ENCODE data around the gene MYH13.
A peak's percentile ranks its signal among the peaks of the same experiment; 100 is the strongest.

The MYH13 gene

GRCh38 chr17:10352893-10353292 lies 19.9 kb downstream of the MYH13 start:
- Histone ChIP-seq H3K9ac (no peak overlapping the region), H3K27me3 (no peaks in the 10 kb centered on the region), H4K20me1 (no peaks in the 10 kb centered on the region), H3K4me1 (peaks cover 28% of the 10 kb centered on the region), H3K4me3 (no peak overlapping the region), H3K4me2 (no peak overlapping the region), H3K36me3 (no peaks in the 10 kb centered on the region), H3K9me3 (peaks cover 17% of the 10 kb centered on the region; the same call in 1 of the 2 replicates), H3K27ac (no peak overlapping the region)
- no peak for TF ChIP-seq Cebpa-rat (IDR thresholded peaks at IDR 0.05)

- Histone ChIP-seq H4K20me1 (no peaks in the 10 kb centered on the region), H3K9ac (no peak overlapping the region), H3K27me3 (no peaks in the 10 kb centered on the region), H3K36me3 (no peaks in the 10 kb centered on the region), H3K4me3 (no peak overlapping the region), H3K4me2 (no peak overlapping the region), H3K27ac (no peak overlapping the region), H3K4me1 (peaks cover 24% of the 10 kb centered on the region), H3K9me3 (peaks cover 17% of the 10 kb centered on the region; the same call in 1 of the 2 replicates)
- TF ChIP-seq Cebpa-rat (IDR thresholded peaks at IDR 0.05): no peak
Observed at GRCh38 chr17:10349403-10349802, 23.4 kb downstream of the MYH13 start.

- Histone ChIP-seq H3K9me3 (no peaks in the 10 kb centered on the region), H3K27ac (no peak overlapping the region), H3K9ac (no peak overlapping the region), H3K4me1 (peaks cover 7% of the 10 kb centered on the region; the same call in 1 of the 2 replicates), H4K20me1 (no peaks in the 10 kb centered on the region), H3K36me3 (no peaks in the 10 kb centered on the region), H3K4me2 (no peak overlapping the region), H3K27me3 (no peaks in the 10 kb centered on the region), H3K4me3 (no peak overlapping the region)
- no peak for TF ChIP-seq Cebpa-rat (IDR thresholded peaks at IDR 0.05)
Observed at GRCh38 chr17:10344816-10345215, 28.0 kb downstream of the MYH13 start.

- no peaks in the 10 kb centered on the region for H3K36me3 ChIP-seq
- H3K9ac ChIP-seq: no peak overlapping the region
- H4K20me1 ChIP-seq: no peaks in the 10 kb centered on the region
- no peaks in the 10 kb centered on the region for H3K27me3 ChIP-seq
- H3K9me3 ChIP-seq: no peaks in the 10 kb centered on the region
- no peaks in the 10 kb centered on the region for H3K4me1 ChIP-seq
- TF ChIP-seq Cebpa-rat (IDR thresholded peaks at IDR 0.05): no peak
- no peak overlapping the region for H3K27ac ChIP-seq
- H3K4me3 ChIP-seq: no peak overlapping the region
- H3K4me2 ChIP-seq: no peak overlapping the region
Observed at GRCh38 chr17:10339051-10339450, 33.8 kb downstream of the MYH13 start.

GRCh38 chr17:10337976-10338375 lies 34.8 kb downstream of the MYH13 start:
- Histone ChIP-seq H3K27ac (no peak overlapping the region), H3K4me1 (no peaks in the 10 kb centered on the region), H3K9ac (no peak overlapping the region), H3K9me3 (no peaks in the 10 kb centered on the region), H3K36me3 (no peaks in the 10 kb centered on the region), H3K4me3 (no peak overlapping the region), H3K27me3 (no peaks in the 10 kb centered on the region), H3K4me2 (no peak overlapping the region), H4K20me1 (no peaks in the 10 kb centered on the region)
- no peak for TF ChIP-seq Cebpa-rat (IDR thresholded peaks at IDR 0.05)

GRCh38 chr17:10337136-10337535 lies 35.7 kb downstream of the MYH13 start:
- TF ChIP-seq Cebpa-rat (IDR thresholded peaks at IDR 0.05): no peak
- H4K20me1 ChIP-seq: no peaks in the 10 kb centered on the region
- H3K9me3 ChIP-seq: no peaks in the 10 kb centered on the region
- no peak overlapping the region for H3K9ac ChIP-seq
- no peak overlapping the region for H3K4me3 ChIP-seq
- H3K36me3 ChIP-seq: no peaks in the 10 kb centered on the region
- H3K4me1 ChIP-seq: no peaks in the 10 kb centered on the region
- H3K4me2 ChIP-seq: no peak overlapping the region
- H3K27ac ChIP-seq: no peak overlapping the region
- no peaks in the 10 kb centered on the region for H3K27me3 ChIP-seq

- Histone ChIP-seq H3K4me1 (no peaks in the 10 kb centered on the region), H4K20me1 (no peaks in the 10 kb centered on the region), H3K36me3 (no peaks in the 10 kb centered on the region), H3K4me3 (no peak overlapping the region), H3K4me2 (no peak overlapping the region), H3K27ac (no peak overlapping the region), H3K27me3 (no peaks in the 10 kb centered on the region), H3K9ac (no peak overlapping the region), H3K9me3 (no peaks in the 10 kb centered on the region)
- no peak for TF ChIP-seq Cebpa-rat (IDR thresholded peaks at IDR 0.05)
Observed at GRCh38 chr17:10336393-10336792, 36.4 kb downstream of the MYH13 start.

GRCh38 chr17:10332515-10332914 lies 40.3 kb downstream of the MYH13 start:
- H3K4me3 ChIP-seq: no peak overlapping the region
- H3K4me2 ChIP-seq: 0 out of 2 replicates have a peak overlapping the region, but pooled peaks have one; percentile 3
- H3K4me1 ChIP-seq: no peaks in the 10 kb centered on the region
- TF ChIP-seq Cebpa-rat (IDR thresholded peaks at IDR 0.05): no peak
- no peak overlapping the region for H3K9ac ChIP-seq
- no peaks in the 10 kb centered on the region for H3K36me3 ChIP-seq
- no peaks in the 10 kb centered on the region for H3K9me3 ChIP-seq
- no peak overlapping the region for H3K27ac ChIP-seq
- H4K20me1 ChIP-seq: no peaks in the 10 kb centered on the region
- no peaks in the 10 kb centered on the region for H3K27me3 ChIP-seq

- H3K27ac ChIP-seq: no peak overlapping the region
- no peaks in the 10 kb centered on the region for H3K36me3 ChIP-seq
- no peaks in the 10 kb centered on the region for H3K9me3 ChIP-seq
- H3K4me3 ChIP-seq: no peak overlapping the region
- H3K9ac ChIP-seq: no peak overlapping the region
- H3K27me3 ChIP-seq: no peaks in the 10 kb centered on the region
- TF ChIP-seq Cebpa-rat (IDR thresholded peaks at IDR 0.05): no peak
- H4K20me1 ChIP-seq: no peaks in the 10 kb centered on the region
- no peaks in the 10 kb centered on the region for H3K4me1 ChIP-seq
- no peak overlapping the region for H3K4me2 ChIP-seq
Observed at GRCh38 chr17:10328971-10329923, 43.6 kb downstream of the MYH13 start.

GRCh38 chr17:10328206-10328605 lies 44.6 kb downstream of the MYH13 start:
- Histone ChIP-seq H3K36me3 (no peaks in the 10 kb centered on the region), H3K4me3 (no peak overlapping the region), H3K4me2 (no peak overlapping the region), H3K9me3 (no peaks in the 10 kb centered on the region), H3K9ac (no peak overlapping the region), H3K27me3 (no peaks in the 10 kb centered on the region), H3K4me1 (no peaks in the 10 kb centered on the region), H3K27ac (no peak overlapping the region), H4K20me1 (no peaks in the 10 kb centered on the region)
- TF ChIP-seq Cebpa-rat (IDR thresholded peaks at IDR 0.05): no peak
